GM19452 (cell line): ENCODE measurements around the gene GCA.

Experiments used
- ATAC-seq: cut with Tn5 transposase; IDR thresholded peaks from one replicate; pipeline ENCODE4 v1.9.1; 2021; ENCODE audit not compliant: unreplicated experiment

GCA gene

GRCh38 chr2:162343824-162344616 is at the start of gene GCA:
GCA (plus strand) TSS chr2:162344132; CDS start chr2:162344249, 117 bp downstream.
- peak; percentile 99 for ATAC-seq

- no peak for ATAC-seq
These were observed 48.9 kb upstream of the GCA start for GRCh38 chr2:162295009-162295408.

- ATAC-seq, result peak; percentile 55
These were observed 45.9 kb upstream of the GCA start for GRCh38 chr2:162297925-162298552.

- ATAC-seq, result no peak
These were observed 45.1 kb upstream of the GCA start for GRCh38 chr2:162298669-162299335.

GRCh38 chr2:162300266-162300665 is 43.7 kb upstream of the GCA start:
- ATAC-seq, result no peak

- peak; percentile 77 for ATAC-seq
These were observed 42.7 kb upstream of the GCA start for GRCh38 chr2:162301151-162301804.

GRCh38 chr2:162301877-162302276 is 42.1 kb upstream of the GCA start:
- no peak for ATAC-seq

- ATAC-seq, result no peak
These were observed 38.0 kb upstream of the GCA start for GRCh38 chr2:162305901-162306300.

- peak; percentile 71 for ATAC-seq
These were observed 35.0 kb upstream of the GCA start for GRCh38 chr2:162308747-162309503.

- no peak for ATAC-seq
These were observed 31.1 kb upstream of the GCA start for GRCh38 chr2:162312853-162313252.

- no peak for ATAC-seq
These were observed 28.0 kb upstream of the GCA start for GRCh38 chr2:162315938-162316337.

GRCh38 chr2:162316590-162316989 is 27.3 kb upstream of the GCA start:
- no peak for ATAC-seq

GRCh38 chr2:162317058-162317742 is 26.7 kb upstream of the GCA start:
- no peak for ATAC-seq

GRCh38 chr2:162317861-162318327 is 26.0 kb upstream of the GCA start:
- peak; percentile 2 for ATAC-seq

GRCh38 chr2:162318328-162319180 is 25.4 kb upstream of the GCA start, which contains the start of gene IFIH1:
IFIH1 (minus strand) TSS chr2:162318684; CDS start chr2:162318307, 377 bp downstream.
- ATAC-seq, result peak; percentile 81

- no peak for ATAC-seq
These were observed 22.9 kb upstream of the GCA start for GRCh38 chr2:162320864-162321517.

- no peak for ATAC-seq
These were observed 19.0 kb upstream of the GCA start for GRCh38 chr2:162324953-162325352.

GRCh38 chr2:162327134-162327769 is 16.7 kb upstream of the GCA start:
- no peak for ATAC-seq
